D721Med (cell line): ENCODE results near the gene DYDC1.
A peak's percentile ranks its signal among the peaks of the same experiment; 100 is the strongest.

Experiments
- DNase-seq: peaks from one replicate; pipeline ENCODE4 v3.0.0; 2011; ENCODE audit warnings: low spot score; ENCODE audit not compliant: insufficient read length
- FAIRE-seq: peaks from 2 replicates; lab custom pipeline; 2011; peaks lifted over from hg19 to GRCh38; lab: Jason Lieb, UNC
- TF ChIP-seq, protein P1 (sequence below): IDR thresholded peaks from 2 replicates; pipeline ENCODE4 v1.5.1; 2012; ENCODE audit warnings: mild to moderate bottlenecking, control low read depth; ENCODE audit not compliant: insufficient read depth; ENCODE audit errors: missing control alignments

DYDC1 gene

DNA sequence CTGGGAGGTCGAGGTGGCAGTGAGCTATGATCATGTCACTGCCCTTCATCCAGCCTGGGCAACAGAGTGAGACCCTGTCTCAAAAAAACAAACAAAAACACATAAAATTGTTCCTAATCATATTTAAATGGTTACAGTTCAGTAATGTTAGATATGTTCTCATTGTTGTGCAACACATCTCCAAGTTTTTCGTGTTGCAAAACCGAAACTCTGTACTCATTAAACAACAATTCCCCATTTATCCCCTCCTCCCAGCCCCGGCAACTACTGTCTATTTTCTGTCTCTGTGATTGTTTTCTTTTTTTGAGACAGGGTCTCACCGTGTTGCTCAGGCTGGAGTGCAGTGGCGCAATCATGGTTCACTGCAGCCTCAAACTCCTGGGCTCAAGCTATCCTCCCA, 35.7 kb upstream of the DYDC1 start:
- FAIRE-seq (no peak), DNase-seq (no peak)
- TF ChIP-seq, protein P1, sequence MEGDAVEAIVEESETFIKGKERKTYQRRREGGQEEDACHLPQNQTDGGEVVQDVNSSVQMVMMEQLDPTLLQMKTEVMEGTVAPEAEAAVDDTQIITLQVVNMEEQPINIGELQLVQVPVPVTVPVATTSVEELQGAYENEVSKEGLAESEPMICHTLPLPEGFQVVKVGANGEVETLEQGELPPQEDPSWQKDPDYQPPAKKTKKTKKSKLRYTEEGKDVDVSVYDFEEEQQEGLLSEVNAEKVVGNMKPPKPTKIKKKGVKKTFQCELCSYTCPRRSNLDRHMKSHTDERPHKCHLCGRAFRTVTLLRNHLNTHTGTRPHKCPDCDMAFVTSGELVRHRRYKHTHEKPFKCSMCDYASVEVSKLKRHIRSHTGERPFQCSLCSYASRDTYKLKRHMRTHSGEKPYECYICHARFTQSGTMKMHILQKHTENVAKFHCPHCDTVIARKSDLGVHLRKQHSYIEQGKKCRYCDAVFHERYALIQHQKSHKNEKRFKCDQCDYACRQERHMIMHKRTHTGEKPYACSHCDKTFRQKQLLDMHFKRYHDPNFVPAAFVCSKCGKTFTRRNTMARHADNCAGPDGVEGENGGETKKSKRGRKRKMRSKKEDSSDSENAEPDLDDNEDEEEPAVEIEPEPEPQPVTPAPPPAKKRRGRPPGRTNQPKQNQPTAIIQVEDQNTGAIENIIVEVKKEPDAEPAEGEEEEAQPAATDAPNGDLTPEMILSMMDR, result no peak

DNA sequence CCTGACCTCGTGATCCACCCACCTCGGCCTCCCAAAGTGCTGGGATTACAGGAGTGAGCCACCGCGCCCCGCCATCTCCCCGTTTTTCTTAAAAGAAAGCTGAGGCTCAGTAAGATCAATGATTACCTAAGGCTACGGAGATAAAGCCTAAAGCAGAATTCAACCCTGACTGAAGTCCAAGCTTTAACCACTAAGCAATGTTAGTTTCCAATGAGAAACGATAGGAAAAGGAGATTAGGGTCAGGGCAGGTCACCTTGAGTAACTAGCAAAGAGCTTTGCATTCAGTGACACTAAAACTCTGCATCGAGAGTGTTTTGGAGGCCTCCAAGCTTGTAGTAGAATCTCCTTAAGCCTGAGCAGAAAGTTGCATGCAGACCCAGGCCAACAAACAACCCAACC, 34.2 kb upstream of the DYDC1 start:
- no peak for FAIRE-seq
- TF ChIP-seq, protein P1, result no peak

DNA sequence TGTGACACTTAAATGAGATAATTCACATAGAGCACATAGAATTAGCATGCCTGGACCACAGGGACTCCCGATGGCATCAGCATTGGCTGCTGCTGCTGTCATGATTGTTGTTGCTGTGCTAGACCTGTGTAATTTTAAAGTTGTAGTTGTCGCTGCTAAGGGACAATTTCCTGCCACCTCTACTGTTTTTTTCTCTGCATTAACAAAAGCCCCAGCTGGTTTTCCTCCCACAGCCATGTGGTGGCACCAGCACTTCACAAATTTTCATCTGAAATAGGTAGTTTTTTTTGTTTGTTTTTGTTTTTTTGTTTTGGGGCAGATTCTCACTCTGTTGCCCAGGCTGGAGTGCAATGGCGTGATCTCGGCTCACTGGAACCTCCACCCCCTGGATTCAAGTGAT, 26.4 kb upstream of the DYDC1 start:
- FAIRE-seq, result no peak
- TF ChIP-seq, protein P1, result peak; percentile 70
- DNase-seq, result no peak

More for the DNA sequence above, 34.2 kb upstream of the DYDC1 start:
- DNase-seq, result no peak

DNA sequence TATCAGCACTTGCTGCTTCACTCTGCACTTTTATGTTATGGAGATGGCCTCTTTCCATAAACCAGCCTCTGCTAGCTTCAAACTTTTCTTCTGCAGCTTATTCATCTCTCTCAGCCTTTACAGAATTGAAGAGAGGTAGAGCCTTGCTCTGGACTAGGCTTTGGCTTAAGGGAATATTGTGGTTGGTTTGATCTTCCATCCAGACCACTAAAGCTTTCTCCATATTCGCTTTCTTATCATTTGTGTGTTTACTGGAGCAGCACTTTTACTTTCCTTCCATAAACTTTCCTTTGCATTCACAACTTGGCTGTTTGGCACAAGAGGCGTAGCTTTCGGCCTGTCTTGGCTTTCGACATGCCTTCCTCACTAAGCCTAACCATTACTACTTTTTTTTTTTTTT, 23.6 kb upstream of the DYDC1 start:
- TF ChIP-seq, protein P1, result no peak
- DNase-seq (no peak), FAIRE-seq (no peak)

DNA sequence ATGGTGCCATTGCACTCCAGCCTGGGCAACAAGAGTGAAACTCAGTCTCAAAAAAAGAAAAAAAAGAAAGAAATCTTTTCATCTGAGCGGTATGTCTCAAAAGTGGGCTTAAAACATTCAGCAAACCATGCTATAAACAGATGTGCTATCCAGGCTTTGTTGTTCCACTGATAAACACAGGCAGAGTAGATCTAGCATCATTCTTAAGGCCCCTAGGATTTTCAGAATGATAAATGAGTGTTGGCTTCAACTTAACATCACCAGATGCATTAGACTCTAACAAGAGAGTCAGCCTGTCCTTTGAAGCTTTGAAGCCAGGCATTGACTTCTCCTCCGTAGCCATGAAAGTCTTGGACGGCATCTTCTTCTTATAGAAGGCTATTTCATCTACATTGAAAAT, 23.1 kb upstream of the DYDC1 start:
- DNase-seq (no peak), FAIRE-seq (no peak)
- TF ChIP-seq, protein P1, result no peak

DNA sequence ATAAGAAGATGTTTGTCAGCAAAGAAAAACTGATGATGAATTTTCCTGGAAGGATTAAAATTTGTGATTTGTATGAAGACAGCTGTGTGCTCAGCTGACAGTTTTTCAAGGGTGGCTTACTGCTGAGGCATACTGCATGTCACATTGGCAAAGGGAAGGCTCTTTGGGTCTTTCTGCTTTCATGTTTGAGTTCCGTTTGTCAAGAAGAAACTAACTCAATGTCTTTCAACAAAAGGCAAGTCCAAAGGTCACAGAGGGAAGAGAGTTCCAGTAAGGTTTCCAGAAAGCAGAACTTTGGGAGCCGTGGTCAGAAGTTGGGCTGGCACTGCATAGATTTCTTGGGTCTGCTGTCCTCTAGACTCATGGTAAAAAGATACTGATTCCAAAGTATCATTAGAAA, 16.9 kb upstream of the DYDC1 start:
- TF ChIP-seq, protein P1, result no peak
- DNase-seq (no peak), FAIRE-seq (no peak)

DNA sequence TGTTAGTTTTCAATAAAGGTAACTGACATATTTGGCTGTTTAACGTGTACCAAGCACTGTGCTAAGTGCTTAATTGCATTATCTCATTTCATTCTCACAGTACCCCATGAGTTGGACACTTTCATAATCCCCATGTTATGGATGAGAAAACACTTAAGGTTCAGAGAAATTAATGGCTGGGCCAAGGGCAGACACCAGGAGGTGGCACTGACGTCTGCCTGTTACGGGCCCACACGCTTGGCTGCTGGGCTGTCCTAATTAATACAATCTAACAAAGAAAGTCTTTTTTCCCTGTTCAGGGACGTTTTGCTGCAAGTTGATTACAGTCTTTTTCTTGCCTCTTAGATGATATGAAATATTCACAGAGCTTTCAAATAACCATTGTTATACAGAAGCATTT, 16.1 kb upstream of the DYDC1 start:
- no peak for DNase-seq
- TF ChIP-seq, protein P1, result no peak
- no peak for FAIRE-seq
